NOMO-1 treated with dmso at 0.1 percent for 144 hours (cell line): ENCODE data around the gene ANKS3.

Experiments used
- DNase-seq: peaks from one replicate; lab custom pipeline; 2025; ENCODE audit not compliant: unreplicated experiment; lab: John Stamatoyannopoulos, UW

Gene ANKS3

GRCh38 chr16:4686497-4687210, 47.4 kb downstream of the ANKS3 start:
- no peak for DNase-seq

GRCh38 chr16:4685776-4686496, 48.1 kb downstream of the ANKS3 start:
- DNase-seq: no peak

GRCh38 chr16:4685292-4685691, 48.8 kb downstream of the ANKS3 start:
- no peak for DNase-seq

- DNase-seq: no peak
Measured at GRCh38 chr16:4684763-4685162, 49.3 kb downstream of the ANKS3 start.

GRCh38 chr16:4684058-4684715, 49.9 kb downstream of the ANKS3 start:
- DNase-seq: no peak

- no peak for DNase-seq
Measured at GRCh38 chr16:4683255-4684057, 50.6 kb downstream of the ANKS3 start.

- peak; percentile 61 for DNase-seq
Measured at GRCh38 chr16:4682616-4683254, 51.3 kb downstream of the ANKS3 start.

- no peak for DNase-seq
Measured at GRCh38 chr16:4682084-4682591, 51.9 kb downstream of the ANKS3 start.

GRCh38 chr16:4681471-4682083, 52.5 kb downstream of the ANKS3 start:
- no peak for DNase-seq

- no peak for DNase-seq
Measured at GRCh38 chr16:4680673-4681470, 53.2 kb downstream of the ANKS3 start.

GRCh38 chr16:4679850-4680636, 54.0 kb downstream of the ANKS3 start:
- peak; percentile 96 for DNase-seq

- DNase-seq: no peak
Measured at GRCh38 chr16:4679156-4679849, 54.8 kb downstream of the ANKS3 start.

GRCh38 chr16:4678596-4678995, 55.5 kb downstream of the ANKS3 start:
- DNase-seq: no peak

- no peak for DNase-seq
Measured at GRCh38 chr16:4677994-4678393, 56.1 kb downstream of the ANKS3 start.

- DNase-seq: no peak
Measured at GRCh38 chr16:4677390-4677789, 56.7 kb downstream of the ANKS3 start.

- no peak for DNase-seq
Measured at GRCh38 chr16:4676831-4677230, 57.2 kb downstream of the ANKS3 start.

- no peak for DNase-seq
Measured at GRCh38 chr16:4675864-4676786, 57.9 kb downstream of the ANKS3 start.
